Motor neuron (in vitro differentiated cells): ENCODE results near the gene BORCS6. TPM values are rescaled to one million over a fixed set of nuclear protein-coding genes. Genes with fewer than 3 reads are reported as not detected.
A peak's percentile ranks its signal among the peaks of the same experiment; 100 is the strongest.

Experiments used
- ATAC-seq, 8 experiments: fragments of 200-7000 bp; cut with Tn5 transposase; replicated peaks in 6 of 8; 2 replicates each; pipeline ENCODE4 v1.8.0; 2021; ENCODE audit warnings: mild to moderate bottlenecking in 8 of 8, moderate library complexity in 8 of 8
- H3K27ac ChIP-seq, 2 donors: fragments of 250-450 bp; sonication (Bioruptor Pico); 2 replicates each; pipeline ENCODE4 v1.9.0; 2021; ENCODE audit warnings: antibody characterized with exemption in 2 of 2, mild to moderate bottlenecking in 2 of 2, moderate library complexity in 1 of 2
- H3K4me1 ChIP-seq, 2 donors: fragments of 250-450 bp; sonication (Bioruptor Pico); replicated peaks in 1 of 2; 2 replicates each; pipeline ENCODE4 v1.6.1; 2021; ENCODE audit warnings: antibody characterized with exemption in 2 of 2, mild to moderate bottlenecking in 2 of 2, moderate library complexity in 1 of 2
- H3K4me3 ChIP-seq, 5 donors: fragments of 250-450 bp; sonication (Bioruptor Pico); 2 replicates each; pipeline ENCODE4 v1.9.0; 2021; ENCODE audit warnings: antibody characterized with exemption in 5 of 5, mild to moderate bottlenecking in 5 of 5, moderate library complexity in 4 of 5
- WGBS, 10 experiments: fragments of 450-650 bp; shearing (Covaris generic); methylation state at CpG; one replicate each; pipeline ENCODE4 v1.0.0; 2022; 5-methylcytosine and 5-hydroxymethylcytosine counted together
- in situ Hi-C, 9 experiments: fragments of 400-800 bp; cut with MboI; loops; one replicate each; pipeline ENCODE4 v1.15.0; 2021; ENCODE audit warnings: low sequenced_read_pairs in 9 of 9, low pct_unique_long_range_greater_than_20kb in 2 of 9; ENCODE audit not compliant: unreplicated experiment in 9 of 9
- total RNA-seq, 8 experiments: library from RNA; unstranded; fragments of 300-600 nt; gene quantifications; 2 replicates each; pipeline versions ENCODE4 v1.2.3 to v1.2.4, GENCODE V29; 2022

The BORCS6 gene
- total RNA-seq, 8 experiments from 2014 or later, result 3.5 to 11.1 (median 5.6) TPM

GRCh38 chr17:8146381-8147140, 43.4 kb downstream of the BORCS6 start:
- H3K4me3 ChIP-seq, result no peak overlapping the region
- H3K4me1 ChIP-seq, result peaks cover 6% of the 10 kb centered on the region in 2 donors
- H3K27ac ChIP-seq, result no peak overlapping the region
- 60 to 100% (median 91%) methylated on average over 1 to 8 of the region's 14 CpGs; no CpG with 5 or more reads in 4 of the 10 experiments for WGBS, 10 experiments
- in situ Hi-C loops, result no loop called here
- no peak for ATAC-seq

- Histone ChIP-seq H3K4me1 (peaks cover 5% of the 10 kb centered on the region in 2 donors), H3K4me3 (no peak overlapping the region), H3K27ac (no peak overlapping the region)
- ATAC-seq, result no peak
- WGBS, 10 experiments, result 100% methylated on average over 2 of the region's 12 CpGs; no CpG with 5 or more reads in 9 of the 10 experiments
- in situ Hi-C loops, result no loop called here
Measured at GRCh38 chr17:8145811-8146210, 44.2 kb downstream of the BORCS6 start.

- peak in 4 of 8 experiments; percentile 1 to 13 (median 10) for ATAC-seq
- Histone ChIP-seq H3K4me3 (no peak overlapping the region), H3K4me1 (peaks cover 1 to 2% of the 10 kb centered on the region in 2 donors), H3K27ac (no peak overlapping the region)
- in situ Hi-C loops, result no loop called here
- 80 to 100% (median 95%) methylated on average over 2 to 5 of the region's 15 CpGs; no CpG with 5 or more reads in 4 of the 10 experiments for WGBS, 10 experiments
Measured at GRCh38 chr17:8144401-8145231, 45.4 kb downstream of the BORCS6 start.

DNA sequence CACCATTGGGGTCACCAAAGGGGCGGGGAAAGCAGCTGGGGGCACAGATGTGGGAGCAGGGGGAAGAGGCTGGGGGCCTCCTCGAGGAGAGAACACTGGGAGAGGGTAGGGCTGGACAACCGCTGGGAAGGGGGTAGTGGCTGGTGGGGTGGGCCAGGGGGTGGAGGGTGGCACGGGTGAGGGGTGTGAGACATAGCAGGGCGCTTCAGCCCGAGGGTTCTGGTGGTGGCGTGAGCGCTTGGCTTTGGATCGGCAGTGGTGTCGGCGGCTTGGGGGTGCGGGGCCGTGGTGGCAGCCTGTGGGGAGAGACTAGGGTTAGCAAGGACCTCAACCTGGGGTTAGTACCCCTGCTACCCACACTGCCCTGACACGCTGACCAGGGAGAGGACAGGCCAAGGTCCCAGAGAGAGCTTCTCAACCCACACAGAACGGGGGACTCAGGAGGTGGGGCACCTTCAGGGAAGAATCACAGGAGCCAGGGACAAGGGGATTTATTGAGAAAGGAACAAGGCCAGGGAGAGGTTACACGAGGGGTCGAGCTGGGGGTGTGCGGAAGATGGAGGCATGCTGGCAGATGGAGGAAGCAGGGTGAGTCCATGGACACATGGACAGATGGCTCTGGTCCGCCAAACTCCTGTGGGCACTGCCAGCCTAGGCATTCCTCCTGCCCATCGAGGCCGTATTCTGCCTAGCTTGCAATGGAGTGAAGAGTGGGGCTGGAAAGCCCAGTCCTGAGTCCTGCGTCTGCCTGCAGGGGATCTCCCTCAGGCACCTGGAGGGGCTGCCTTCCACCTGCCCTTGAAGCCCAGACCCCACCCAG, 46.2 kb downstream of the BORCS6 start:
- peaks cover 3% of the 10 kb centered on the region in 2 donors for H3K4me1 ChIP-seq
- WGBS, 10 experiments, result 94 to 100% (median 100%) methylated on average over 1 to 8 of the region's 22 CpGs; no CpG with 5 or more reads in 5 of the 10 experiments
- ATAC-seq, result peak in 2 of 8 experiments; percentile 1 to 2
- no peak overlapping the region for H3K4me3 ChIP-seq
- H3K27ac ChIP-seq, result no peak overlapping the region
- in situ Hi-C loops, result no loop called here

DNA sequence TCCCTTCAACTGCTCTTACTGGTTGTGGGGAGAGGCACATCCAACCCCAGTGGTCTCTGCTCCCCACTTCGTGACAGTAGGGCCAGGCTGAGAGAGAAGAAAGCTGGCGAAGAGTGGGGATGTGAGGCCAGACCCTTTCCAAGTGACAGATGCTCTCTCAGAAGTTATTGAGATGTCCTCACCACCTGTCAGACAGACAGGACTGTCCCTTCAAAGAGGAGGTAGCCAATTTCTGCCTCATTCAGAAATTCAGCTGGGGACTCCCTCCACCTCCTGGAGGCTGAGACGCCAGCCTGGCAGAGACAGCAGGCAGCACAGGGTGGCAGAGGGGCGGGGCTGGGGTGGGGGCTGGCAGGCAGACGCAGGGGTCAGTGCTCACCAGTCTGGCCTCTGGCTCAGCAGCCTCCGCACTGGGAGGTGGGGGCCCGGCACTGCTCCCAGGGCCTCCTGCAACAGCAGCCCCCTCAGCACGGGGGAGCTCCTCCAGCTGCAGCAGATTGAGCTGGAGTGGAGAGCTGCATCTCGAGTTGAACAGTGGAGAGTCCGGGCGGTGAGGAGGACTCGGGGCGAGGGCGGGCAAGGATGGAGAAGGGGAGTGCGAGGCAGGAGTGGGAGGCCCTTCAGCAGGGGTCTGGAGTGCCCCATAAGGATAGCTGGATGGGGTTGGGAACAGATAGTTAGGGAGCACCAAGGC, 46.9 kb downstream of the BORCS6 start:
- ATAC-seq, result no peak
- WGBS, 10 experiments, result 100% methylated on average over 1 to 2 of the region's 15 CpGs; no CpG with 5 or more reads in 8 of the 10 experiments
- in situ Hi-C loops, result no loop called here
- Histone ChIP-seq H3K4me1 (peaks cover 3% of the 10 kb centered on the region in 2 donors), H3K4me3 (no peak overlapping the region), H3K27ac (no peak overlapping the region)

DNA sequence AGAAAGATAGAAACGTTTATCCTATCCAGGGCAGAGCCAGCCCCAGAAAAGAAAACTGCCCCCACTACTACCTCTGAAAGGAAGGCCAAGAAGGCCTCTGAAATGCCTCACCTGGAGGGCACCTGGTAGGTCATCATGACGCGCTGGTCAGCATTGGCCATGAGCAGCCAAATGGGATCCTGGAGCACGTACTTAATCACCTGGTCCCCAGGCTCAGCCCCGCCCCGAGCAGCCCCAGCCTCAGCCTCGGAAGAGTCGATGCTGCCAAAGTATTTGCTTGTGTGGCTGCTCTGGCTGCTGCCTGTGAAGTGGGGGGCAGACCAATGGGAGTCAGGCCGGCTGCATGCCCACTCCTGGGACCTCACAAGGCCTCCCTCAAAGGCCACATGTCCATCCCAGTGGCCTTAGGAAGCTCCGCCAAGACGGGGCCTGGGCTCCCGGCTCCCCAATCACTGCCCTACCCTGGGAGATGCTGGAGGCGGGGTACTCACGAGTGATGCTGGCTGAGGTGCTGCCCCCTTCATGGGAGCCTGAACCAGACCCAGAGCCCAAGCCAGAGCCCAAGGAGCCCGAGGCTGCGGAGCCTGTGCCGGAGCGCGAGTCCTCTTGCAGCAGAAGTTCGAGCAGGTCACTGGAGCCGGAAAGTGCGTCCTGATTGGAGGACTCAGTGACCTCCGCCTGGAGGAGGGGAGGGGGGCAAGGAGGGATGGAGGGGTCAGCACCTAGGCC, 47.7 kb downstream of the BORCS6 start:
- 29 to 90% (median 73%) methylated on average over 1 to 3 of the region's 23 CpGs; no CpG with 5 or more reads in 6 of the 10 experiments for WGBS, 10 experiments
- no peak for ATAC-seq
- Histone ChIP-seq H3K27ac (no peak overlapping the region), H3K4me3 (no peak overlapping the region), H3K4me1 (peaks cover 3 to 8% of the 10 kb centered on the region in 2 donors)
- in situ Hi-C loops, result no loop called here

DNA sequence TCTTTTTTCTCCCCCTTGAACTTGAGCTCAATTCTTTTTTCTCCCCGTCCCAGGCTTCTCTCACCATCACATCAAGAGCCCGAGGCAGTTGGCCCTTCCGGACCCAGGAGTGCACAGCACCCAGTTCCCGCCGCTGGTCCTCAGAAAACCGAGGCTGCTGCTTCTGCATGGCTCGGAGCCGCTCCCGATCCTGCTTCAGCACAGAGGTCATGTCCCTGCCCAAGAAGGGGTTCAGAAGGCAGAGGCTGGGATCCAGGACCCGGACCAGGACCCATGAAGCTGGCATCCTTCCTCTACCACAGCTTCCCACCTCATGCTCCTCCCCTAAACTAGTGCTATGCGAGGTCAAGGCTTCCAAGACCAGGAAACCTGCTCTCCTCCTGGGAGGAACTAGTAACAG, 48.2 kb downstream of the BORCS6 start:
- 63 to 95% (median 85%) methylated on average over 1 to 9 of the region's 11 CpGs; no CpG with 5 or more reads in 1 of the 10 experiments for WGBS, 10 experiments
- H3K4me1 ChIP-seq, result peaks cover 3 to 8% of the 10 kb centered on the region in 2 donors
- in situ Hi-C loops, result no loop called here
- ATAC-seq, result no peak
- H3K4me3 ChIP-seq, result no peak overlapping the region
- H3K27ac ChIP-seq, result no peak overlapping the region

GRCh38 chr17:8141045-8141444, 48.9 kb downstream of the BORCS6 start:
- Histone ChIP-seq H3K27ac (no peak overlapping the region), H3K4me3 (no peak overlapping the region), H3K4me1 (peaks cover 3 to 8% of the 10 kb centered on the region in 2 donors)
- ATAC-seq, result no peak
- 83 to 100% (median 100%) methylated on average over 1 to 2 of the region's 7 CpGs; no CpG with 5 or more reads in 7 of the 10 experiments for WGBS, 10 experiments
- in situ Hi-C loops, result no loop called here

GRCh38 chr17:8140065-8141029, 49.6 kb downstream of the BORCS6 start:
- peak overlapping the region in 1 of 2 donors; percentile 90 for H3K27ac ChIP-seq
- no peak overlapping the region for H3K4me3 ChIP-seq

DNA sequence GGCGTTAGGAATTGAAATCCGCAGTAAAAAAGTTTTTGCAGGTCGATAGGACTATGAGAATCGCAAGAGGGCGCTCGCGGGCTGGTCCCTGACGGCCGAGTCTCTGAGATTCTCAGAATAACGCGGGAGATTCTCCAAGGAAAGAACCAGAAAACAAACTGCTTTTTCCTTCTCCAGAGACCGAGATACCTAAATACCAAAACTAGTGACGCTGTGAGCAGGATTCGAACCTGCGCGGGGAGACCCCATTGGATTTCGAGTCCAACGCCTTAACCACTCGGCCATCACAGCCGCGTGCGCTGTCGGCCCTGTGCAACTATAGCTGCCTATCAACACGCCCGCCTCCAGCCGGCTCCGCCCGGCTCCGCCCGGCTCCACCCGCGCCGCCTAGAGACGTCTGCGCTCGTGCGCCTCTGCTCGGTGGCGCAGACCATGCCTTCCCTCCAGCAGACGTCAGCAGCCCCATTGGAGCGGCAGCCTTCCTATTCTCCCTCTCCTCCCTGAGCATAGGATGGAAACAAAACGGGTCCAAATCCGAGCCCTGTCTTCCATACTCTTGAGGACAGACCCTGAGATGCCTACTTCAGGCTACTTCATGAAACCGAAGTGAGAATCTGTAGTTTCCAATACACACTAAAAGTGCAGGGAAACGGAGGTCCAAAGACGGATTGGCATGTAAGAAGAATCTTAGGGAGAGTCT, 51.2 kb downstream of the BORCS6 start:
- WGBS, 10 experiments, result 0 to 5% (median 1%) methylated on average over 2 to 23 of the region's 46 CpGs; no CpG with 5 or more reads in 2 of the 10 experiments
- Histone ChIP-seq H3K4me3 (peak overlapping the region; percentile 29 to 47 (median 37)), H3K4me1 (peaks cover 4 to 8% of the 10 kb centered on the region in 2 donors), H3K27ac (peak overlapping the region; percentile 84 to 90)
- in situ Hi-C loops, result no loop called here
- ATAC-seq, result peak; percentile 72 to 96 (median 96)

More at GRCh38 chr17:8140065-8141029, 49.6 kb downstream of the BORCS6 start:
- in situ Hi-C loops, result no loop called here
- WGBS, 10 experiments, result 70 to 100% (median 84%) methylated on average over 1 to 12 of the region's 18 CpGs; no CpG with 5 or more reads in 2 of the 10 experiments
- ATAC-seq, result no peak
- peaks cover 3 to 8% of the 10 kb centered on the region in 2 donors for H3K4me1 ChIP-seq
